ENCODE data around the gene PRKN. TPM values are rescaled to one million over a fixed set of nuclear protein-coding genes. Genes with fewer than 3 reads are reported as not detected.

PRKN gene
- total RNA-seq, 1 experiment from 2014 or later = 2.0 TPM

- Histone ChIP-seq H3K4me2 (ENCODE audit: insufficient read depth, insufficient read length, low read length) (no peak overlapping the region), H3K27me3 (ENCODE audit: insufficient read depth, low read length) (no peaks in the 10 kb centered on the region), H3K23me2 (ENCODE audit: insufficient read length, low read depth, low read length, poor library complexity, severe bottlenecking) (no peaks in the 10 kb centered on the region), H3K4me1 (ENCODE audit: insufficient read depth, low read length) (no peaks in the 10 kb centered on the region), H3K27ac (ENCODE audit: insufficient read length, low read depth, low read length) (no peak overlapping the region), H2BK5ac (ENCODE audit: insufficient read length, low read length) (no peak overlapping the region), H3K4ac (ENCODE audit: low read depth, low read length) (no peak overlapping the region), H3K56ac (ENCODE audit: insufficient read length, low read depth, low read length) (no peak overlapping the region), H3T11ph (ENCODE audit: low read length) (no peak overlapping the region), H4K91ac (ENCODE audit: insufficient read length, low read depth, low read length) (no peak overlapping the region), H3K9me3 (ENCODE audit: control insufficient read depth, low read depth, low read length) (no peaks in the 10 kb centered on the region), H3K79me2 (ENCODE audit: insufficient read depth, low read length) (no peaks in the 10 kb centered on the region), H3K79me1 (ENCODE audit: insufficient read depth, low read depth, low read length, poor library complexity, severe bottlenecking) (no peaks in the 10 kb centered on the region), H2BK12ac (ENCODE audit: insufficient read length, low read depth, low read length) (no peak overlapping the region), H4K8ac (replicated peaks; ENCODE audit: insufficient read length, low read depth, low read length) (no peak overlapping the region), H3K9ac (ENCODE audit: extremely low read depth, insufficient read length, low read length) (no peak overlapping the region), H4K5ac (ENCODE audit: insufficient read length, low read depth, low read length) (no peak overlapping the region), H3K14ac (ENCODE audit: insufficient read depth, low read length) (no peak overlapping the region), H2BK15ac (ENCODE audit: low read depth, low read length) (no peak overlapping the region), H4K20me1 (ENCODE audit: control insufficient read depth, insufficient read depth, insufficient read length) (no peaks in the 10 kb centered on the region), H2BK120ac (ENCODE audit: low read depth, low read length, poor library complexity, severe bottlenecking) (no peak overlapping the region), H2BK20ac (ENCODE audit: low read depth, low read length, poor library complexity, severe bottlenecking) (no peak overlapping the region), H3K18ac (ENCODE audit: insufficient read length, low read depth, low read length) (no peak overlapping the region), H3K23ac (ENCODE audit: insufficient read length, low read depth, low read length) (no peak overlapping the region), H2AK5ac (ENCODE audit: insufficient read length, low read length) (no peak overlapping the region), H2AFZ (ENCODE audit: low read length) (no peak overlapping the region)
- DNase-seq = no peak
- TF ChIP-seq CTCF (conservative IDR thresholded peaks at IDR 0.05) = no peak
- H3K27me3 Mint-ChIP-seq (ENCODE audit: low read depth) = no peaks in the 10 kb centered on the region
- peaks cover 2 to 4% of the 10 kb centered on the region in 2 experiments; a peak in 2 of 5 replicates for H3K9me3 Mint-ChIP-seq
- H3K4me3 Mint-ChIP-seq = no peak overlapping the region
- H3K27ac Mint-ChIP-seq = no peak overlapping the region
- no CpG with 5 or more reads among the region's 4 CpGs for WGBS (ENCODE audit: extremely low coverage, insufficient read length, low lambda C conversion rate)
- peaks cover 0 to 2% (median 0%) of the 10 kb centered on the region in 3 experiments; a peak in 2 of 7 replicates for H3K36me3 Mint-ChIP-seq (ENCODE audit: insufficient read depth in 1 of 3, low read depth in 3 of 3)
- H3K4me1 Mint-ChIP-seq = no peaks in the 10 kb centered on the region
Measured at GRCh38 chr6:161341638-161342037, 1385.9 kb downstream of the PRKN start.
